ENCODE results near the gene ADD2.

DNA sequence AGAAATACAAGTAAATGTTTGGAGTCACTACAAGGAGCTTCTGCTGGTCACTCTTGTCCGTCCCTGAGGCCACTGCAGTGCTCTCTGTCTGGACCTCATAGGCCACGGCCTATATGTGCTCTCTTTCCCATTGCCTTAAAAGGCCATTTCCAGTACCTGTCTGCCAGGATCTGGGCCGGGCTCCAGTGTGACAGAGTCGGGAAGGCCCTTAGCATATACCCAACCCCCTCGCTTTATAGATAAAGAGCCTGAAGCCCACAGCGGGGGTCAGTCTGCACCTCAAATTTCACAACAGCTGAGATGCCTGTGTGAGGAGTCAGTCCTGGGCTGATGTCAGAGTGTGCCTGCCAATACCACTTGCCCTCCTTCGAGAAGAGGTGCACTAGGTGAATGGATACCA lies 39.9 kb downstream of the ADD2 start:
- TF ChIP-seq, protein P1, sequence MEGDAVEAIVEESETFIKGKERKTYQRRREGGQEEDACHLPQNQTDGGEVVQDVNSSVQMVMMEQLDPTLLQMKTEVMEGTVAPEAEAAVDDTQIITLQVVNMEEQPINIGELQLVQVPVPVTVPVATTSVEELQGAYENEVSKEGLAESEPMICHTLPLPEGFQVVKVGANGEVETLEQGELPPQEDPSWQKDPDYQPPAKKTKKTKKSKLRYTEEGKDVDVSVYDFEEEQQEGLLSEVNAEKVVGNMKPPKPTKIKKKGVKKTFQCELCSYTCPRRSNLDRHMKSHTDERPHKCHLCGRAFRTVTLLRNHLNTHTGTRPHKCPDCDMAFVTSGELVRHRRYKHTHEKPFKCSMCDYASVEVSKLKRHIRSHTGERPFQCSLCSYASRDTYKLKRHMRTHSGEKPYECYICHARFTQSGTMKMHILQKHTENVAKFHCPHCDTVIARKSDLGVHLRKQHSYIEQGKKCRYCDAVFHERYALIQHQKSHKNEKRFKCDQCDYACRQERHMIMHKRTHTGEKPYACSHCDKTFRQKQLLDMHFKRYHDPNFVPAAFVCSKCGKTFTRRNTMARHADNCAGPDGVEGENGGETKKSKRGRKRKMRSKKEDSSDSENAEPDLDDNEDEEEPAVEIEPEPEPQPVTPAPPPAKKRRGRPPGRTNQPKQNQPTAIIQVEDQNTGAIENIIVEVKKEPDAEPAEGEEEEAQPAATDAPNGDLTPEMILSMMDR (IDR thresholded peaks at IDR 0.05), result no peak
- TF ChIP-seq ZFX (IDR thresholded peaks at IDR 0.05; ENCODE audit: borderline replicate concordance), result no peak
